HG03469 (cell line): ENCODE data around the gene NXPH1.
A peak's percentile ranks its signal among the peaks of the same experiment; 100 is the strongest.

Experiments
- ATAC-seq: cut with Tn5 transposase; IDR thresholded peaks from one replicate; pipeline ENCODE4 v1.9.1; 2021; ENCODE audit warnings: mild to moderate bottlenecking, moderate library complexity, moderate number of reproducible peaks; ENCODE audit not compliant: unreplicated experiment

NXPH1 gene

DNA sequence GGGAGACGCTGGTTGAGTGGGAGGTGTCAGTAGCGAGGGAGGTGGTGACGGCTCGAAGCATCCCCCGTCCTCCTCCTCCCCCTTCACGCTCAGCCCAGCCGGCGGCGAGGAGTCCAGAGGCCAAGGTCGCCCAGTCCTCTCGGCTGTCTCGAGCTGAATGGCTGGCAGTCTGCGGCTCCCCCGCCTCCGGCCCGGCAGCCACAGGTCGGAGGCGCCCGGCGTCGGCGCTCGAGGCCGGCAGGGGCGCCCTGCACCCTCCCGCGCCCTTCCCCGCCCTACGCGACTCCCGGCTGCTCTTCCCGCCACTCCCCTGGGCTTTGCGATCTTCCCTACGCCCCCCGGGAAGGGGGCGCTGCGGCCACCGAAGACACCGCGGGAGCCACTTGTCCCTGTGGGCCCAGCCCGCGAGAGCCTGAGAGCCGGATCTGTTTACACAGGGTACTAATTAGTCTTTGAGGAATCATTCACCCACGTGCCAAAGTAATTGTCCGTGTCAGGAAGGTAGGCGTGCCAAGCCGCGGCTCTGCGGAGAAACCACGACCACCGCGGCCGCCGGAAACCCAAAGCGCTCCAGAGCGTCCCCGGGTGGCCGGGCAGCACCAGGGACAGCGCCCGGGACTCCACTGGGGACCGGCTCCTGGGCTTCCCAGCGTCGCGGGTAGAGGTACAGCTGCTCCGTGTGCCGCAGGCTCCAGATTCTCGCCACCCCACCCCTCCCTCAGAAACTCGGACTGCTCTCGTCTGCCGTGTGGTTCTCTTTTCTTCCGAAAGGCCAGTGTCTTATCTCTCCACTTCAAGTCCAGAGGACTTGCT lies at the start of gene NXPH1:
NXPH1 (plus strand) TSS at position 133 of the 813 bp plus-strand sequence.
- no peak for ATAC-seq

DNA sequence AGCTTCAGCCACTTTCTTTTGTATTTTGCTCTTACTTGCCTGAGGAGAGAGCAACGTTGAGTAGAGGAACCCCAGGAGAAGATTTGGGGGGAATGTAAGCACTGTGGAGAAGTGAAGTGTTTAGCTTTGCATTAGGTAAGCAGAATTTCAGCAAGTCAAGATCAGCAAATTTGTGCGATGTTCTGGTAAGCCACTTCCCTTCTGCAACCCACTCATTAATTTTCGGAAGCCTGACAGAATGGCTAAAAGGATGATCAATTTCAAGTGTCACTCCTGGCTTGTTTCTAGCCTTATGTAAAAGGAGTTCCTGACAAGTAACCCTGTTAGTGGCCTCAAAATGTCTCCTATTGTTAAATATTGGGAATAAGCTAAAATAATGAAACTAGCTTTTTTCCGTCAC lies 48.5 kb upstream of the NXPH1 start:
- ATAC-seq: no peak

- peak; percentile 70 for ATAC-seq
These were observed 46.4 kb upstream of the NXPH1 start for GRCh38 chr7:8386926-8387550.

DNA sequence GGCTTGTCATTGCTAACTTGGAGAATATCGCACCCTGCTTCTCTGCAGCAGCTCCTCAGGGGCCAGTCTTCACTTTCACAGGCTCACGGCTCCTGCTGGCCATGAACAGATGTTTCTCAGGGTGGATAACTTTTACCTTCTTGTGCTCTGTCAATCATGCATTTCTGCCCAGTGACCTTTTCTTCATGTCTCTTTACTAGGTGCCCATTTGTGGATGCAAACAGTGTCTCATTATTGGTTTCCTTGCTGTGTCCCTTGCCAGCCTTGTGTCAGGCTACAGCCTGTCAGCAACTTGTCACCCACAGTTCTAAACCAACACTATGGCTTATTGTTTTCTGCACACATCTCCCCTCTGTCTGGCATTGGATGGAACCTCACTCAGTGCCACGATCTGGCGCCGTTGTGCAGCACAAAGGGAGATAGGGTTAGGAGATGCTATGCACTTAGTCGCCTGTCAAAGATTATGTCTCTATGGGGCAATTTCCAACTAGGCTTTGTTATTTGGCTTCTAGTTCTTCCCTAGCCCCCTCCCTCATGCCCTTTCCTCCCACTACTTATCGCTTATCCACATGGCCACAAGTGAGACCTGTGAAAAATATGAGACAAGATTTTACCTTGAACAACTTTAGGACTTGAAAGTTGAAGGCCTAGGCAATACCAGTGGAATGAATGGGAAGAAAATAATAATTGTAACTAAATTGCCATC lies 45.7 kb upstream of the NXPH1 start:
- peak; percentile 37 for ATAC-seq

- ATAC-seq: no peak
These were observed 45.2 kb upstream of the NXPH1 start for GRCh38 chr7:8388257-8388625.

DNA sequence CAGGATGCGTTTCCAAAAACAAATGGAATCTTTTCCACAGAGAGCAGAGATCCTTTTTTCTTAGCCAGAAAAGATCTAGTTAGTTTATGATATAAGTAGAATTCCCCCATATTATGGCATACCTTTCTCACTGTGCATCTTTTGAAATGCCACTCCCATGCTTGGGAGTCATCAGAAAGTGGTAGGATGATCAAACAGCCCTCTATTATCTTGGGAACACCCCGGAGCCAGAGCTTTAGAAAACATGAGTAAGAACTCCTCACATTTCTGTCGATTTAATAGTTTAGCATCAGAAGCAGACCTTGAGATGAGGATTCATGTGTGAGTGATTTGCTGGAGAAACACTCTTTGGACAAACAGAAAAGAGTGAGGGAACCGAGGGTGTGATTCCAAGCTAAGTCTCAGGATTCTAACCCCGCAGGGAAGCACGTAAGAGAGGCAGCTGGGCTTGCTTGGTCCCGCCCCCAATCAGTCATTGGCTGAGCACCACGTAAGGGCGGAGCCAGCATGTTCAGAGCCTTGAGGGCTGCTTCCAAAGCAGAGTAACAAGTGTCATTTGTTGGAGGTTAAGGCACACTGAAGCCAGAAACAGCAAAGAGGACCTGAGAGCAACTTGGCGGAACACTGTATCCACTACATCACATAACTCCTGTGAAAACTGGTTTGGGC lies 43.7 kb upstream of the NXPH1 start:
- ATAC-seq: no peak

DNA sequence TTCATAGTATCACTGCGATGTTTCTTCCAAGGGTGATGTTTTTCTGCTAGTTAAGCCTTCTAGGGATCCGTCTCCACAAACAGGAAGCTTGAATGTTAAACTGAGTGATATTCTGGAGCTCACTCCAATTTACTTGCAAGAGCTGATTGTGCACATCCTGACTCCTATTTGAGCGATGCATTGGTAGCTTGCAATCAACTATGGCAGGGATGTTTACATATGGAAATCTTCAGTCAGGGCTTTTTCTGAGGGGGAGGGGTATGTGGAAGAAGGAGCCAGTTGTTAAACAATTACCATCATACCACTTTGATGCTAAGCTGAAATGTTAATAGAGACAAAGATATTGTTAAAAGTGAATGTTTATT lies 43.2 kb upstream of the NXPH1 start:
- ATAC-seq: no peak

GRCh38 chr7:8391353-8392062 lies 41.9 kb upstream of the NXPH1 start:
- ATAC-seq: peak; percentile 27

- ATAC-seq: no peak
These were observed 37.1 kb upstream of the NXPH1 start for GRCh38 chr7:8396294-8396693.

- no peak for ATAC-seq
These were observed 24.5 kb upstream of the NXPH1 start for GRCh38 chr7:8408871-8409270.

DNA sequence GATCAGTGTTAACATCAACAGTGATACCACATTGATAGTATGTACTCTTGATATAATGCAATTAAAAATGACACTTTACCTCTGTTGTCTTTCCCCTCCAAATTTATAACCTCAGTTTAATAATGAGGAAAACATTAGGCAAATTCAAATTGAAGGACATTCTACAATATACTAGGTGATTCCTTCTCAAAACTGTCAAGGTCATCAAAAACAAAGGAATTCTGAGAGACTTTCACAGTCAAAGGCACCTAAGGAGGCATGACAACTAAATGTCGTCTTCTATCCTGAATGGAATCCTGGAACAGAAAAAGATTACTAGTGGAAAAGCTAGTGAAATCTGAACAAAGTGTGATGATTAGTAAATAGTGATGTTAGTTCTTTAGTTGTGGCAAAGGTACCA lies 22.3 kb upstream of the NXPH1 start:
- no peak for ATAC-seq

GRCh38 chr7:8413600-8413999 lies 19.8 kb upstream of the NXPH1 start:
- no peak for ATAC-seq

DNA sequence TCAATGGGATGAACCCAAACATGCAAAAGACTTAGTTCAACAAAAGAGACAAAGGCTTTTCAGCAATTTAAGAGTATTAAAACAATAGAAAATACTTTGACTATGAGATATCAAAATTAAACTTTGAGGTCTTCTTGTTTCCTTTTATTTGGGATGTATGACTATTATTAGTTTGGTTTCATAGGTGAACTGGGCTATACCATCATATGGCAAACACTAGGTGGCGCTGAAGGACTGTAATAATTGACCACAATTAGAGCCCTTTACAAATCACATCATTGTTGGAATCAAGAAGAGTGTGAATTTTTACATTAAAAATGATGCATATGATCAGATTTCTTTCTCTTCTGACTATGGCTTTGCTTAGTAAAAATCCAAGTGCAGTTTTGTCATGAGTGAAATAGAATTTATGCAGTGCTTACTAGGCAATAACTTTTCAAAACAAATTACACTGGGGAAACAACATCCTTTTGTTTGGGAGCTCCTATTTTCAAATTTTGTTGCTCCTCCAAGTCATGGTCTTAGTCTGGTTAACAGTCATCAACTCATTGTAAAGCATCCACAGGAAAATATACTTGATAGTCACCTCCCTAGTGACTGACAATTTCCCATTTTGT lies 14.7 kb upstream of the NXPH1 start:
- ATAC-seq: peak; percentile 85

DNA sequence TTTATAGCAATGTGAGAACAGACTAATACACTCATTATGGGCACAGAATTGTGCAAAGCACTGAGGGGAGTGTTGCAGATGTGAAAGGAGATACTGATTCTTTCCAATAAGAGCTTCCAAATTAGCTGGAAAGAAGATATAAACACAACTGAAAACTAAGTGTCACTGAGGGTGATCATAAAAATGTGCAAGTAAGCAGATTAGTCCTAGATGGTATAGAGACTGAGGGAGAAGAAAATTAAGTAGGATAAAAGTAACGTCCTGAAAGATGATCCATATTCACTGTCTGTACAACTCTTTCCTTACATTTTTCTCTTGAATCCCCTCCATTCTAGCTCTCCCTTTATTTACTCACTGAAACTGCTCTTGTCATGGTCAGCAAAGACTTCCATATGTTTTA lies 11.2 kb upstream of the NXPH1 start:
- ATAC-seq: no peak

DNA sequence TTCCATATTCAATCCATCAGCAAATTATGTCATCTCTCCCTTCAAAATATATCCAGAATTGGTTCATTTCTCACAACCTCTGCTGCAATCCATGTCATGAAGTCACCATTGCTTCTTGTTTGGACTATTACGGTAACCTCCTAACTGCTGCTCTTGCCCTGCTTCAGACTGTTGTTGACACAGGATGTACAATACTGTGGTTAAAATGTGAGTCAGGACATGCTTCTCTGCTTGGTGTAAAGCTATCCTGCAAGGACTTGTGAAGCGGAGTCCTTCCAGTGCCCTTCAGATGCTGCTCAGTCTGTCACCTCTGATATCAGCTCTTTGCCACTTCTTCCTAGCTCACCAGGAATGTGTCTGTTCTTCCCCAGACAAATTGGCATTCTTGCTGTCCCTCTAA lies 10.4 kb upstream of the NXPH1 start:
- ATAC-seq: no peak

DNA sequence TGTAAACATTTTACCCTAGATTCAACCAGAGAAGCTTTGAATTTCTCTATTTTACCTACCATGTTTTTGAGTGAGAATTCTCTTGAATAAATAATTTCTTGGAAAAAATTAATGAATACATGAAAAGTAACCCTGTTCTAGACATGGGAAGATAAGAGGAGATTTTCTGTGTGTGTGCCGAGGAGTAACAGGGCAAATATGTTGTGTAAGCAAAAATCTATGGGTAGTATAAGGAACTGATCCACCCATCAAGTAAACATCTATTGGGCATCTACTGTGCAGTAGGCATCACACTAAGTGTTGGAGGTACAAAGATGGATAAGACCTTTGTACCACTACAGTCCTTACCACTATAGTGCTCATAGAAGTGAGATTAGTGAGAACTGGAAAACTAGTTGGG lies 8.2 kb upstream of the NXPH1 start:
- ATAC-seq: no peak

DNA sequence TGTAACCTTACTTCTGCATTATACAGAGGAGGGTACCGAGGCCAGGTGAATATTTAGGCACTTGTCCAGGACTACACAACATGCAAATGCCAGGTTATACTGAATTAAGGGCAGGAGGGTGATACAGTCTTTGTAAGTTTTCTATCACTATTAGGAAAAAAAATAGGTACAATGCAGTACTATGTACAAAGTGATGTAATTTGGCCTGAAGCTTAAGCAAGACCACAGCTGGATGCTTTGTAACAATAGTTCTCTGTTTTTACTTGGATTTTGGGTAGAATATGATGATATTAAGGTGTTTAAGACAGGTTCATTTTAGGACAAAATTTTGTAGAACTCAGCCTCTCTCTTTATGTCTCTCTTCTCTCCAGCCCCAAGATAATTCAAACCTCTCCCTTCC lies 2.8 kb upstream of the NXPH1 start:
- no peak for ATAC-seq

DNA sequence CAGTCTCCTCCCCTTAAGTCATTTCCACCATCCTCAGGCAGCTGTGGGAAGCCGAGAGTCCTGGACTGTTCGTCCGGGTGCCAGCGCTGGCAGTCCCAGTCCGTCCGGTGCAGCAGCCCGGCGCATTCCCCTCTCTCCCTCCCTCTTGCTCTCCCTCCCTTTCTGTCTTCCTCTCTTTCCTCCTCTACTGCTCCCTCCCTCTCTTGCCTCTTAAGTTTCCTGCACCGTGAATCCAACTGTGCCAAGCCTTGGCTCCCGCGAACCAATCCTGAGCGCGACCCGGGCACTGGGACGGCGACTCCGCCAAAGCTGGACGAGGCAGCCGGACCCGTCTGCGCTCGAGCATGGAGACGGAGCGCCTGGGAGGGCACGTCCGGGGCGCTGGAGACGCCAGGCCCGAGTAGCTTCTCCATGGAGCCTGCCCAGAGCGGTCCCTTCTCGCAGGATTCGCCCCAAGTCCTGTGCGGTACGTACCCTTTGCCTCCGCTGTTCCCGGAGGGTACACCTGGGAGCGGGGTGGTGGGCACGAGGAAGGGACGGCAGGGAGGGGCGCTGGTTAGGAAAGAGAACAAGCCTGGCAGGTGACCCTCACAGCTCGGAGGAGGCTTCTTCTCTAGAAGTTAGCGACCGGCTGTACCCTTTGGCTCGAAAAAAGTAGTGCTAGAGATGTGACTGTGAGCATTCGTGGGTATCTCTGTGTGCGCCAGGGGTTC lies 1.0 kb downstream of the NXPH1 start:
- ATAC-seq: no peak

- ATAC-seq: no peak
These were observed 1.7 kb downstream of the NXPH1 start for GRCh38 chr7:8435095-8435494.
